ENCODE measurements around the gene NDUFAF7. TPM values are rescaled to one million over a fixed set of nuclear protein-coding genes. Genes with fewer than 3 reads are reported as not detected.
"Not testable (repeated sequence)": the region's sequence is repeated elsewhere in the genome, so short reads cannot be mapped to it uniquely, and the experiment has no call there.

The NDUFAF7 gene
- total and polyA plus RNA-seq, 7 donors, result 6.7 to 35.0 (median 26.7) TPM

DNA sequence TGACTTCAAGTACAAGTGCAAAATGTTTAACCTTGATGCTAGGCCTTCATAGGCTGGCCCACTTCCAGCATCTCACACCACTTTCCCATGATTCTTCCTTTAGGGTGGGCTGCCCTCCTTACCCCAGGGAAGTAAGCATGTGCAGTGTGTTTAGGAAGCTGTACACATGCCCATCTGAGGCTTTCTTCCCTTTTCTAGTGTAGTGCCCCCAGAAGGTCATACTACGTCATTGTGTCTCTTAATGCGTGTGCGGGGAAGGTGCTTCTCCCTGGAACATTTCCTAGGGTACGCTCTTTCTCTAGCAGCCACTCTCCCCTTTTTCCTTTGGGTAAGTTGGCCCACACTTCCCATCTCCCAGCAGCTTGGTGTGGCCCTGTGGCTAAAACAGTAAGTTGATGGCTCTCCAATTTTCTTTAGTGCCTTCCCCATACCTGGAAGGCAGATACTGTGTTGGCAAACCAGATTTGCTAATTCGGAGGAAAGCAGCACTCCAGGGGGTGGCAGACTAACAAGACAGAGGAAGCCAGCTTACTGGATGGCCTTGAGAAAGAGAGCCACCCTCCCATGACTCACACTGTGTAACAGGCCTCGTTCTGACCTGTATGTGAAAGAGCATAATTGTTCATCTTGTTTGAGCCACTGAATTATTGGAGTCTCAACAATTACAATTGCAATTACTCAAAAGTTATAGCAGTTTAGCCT lies 41.9 kb upstream of the NDUFAF7 start:
- intact Hi-C loops (cut with DNase I), result no loop called here
- peak overlapping the region in 2 of 4 donors; percentile 17 to 20 for H3K27ac ChIP-seq
- peaks cover 0 to 5% (median 0%) of the 10 kb centered on the region in 3 donors for H3K27me3 ChIP-seq
- WGBS, 2 donors, result 69 to 83% methylated on average over 6 of the region's 6 CpGs
- H3K4me1 ChIP-seq, result no peaks in the 10 kb centered on the region
- DNase-seq, result no peak
- no peak for TF ChIP-seq POLR2A (IDR thresholded peaks at IDR 0.05)
- TF ChIP-seq, protein P1, sequence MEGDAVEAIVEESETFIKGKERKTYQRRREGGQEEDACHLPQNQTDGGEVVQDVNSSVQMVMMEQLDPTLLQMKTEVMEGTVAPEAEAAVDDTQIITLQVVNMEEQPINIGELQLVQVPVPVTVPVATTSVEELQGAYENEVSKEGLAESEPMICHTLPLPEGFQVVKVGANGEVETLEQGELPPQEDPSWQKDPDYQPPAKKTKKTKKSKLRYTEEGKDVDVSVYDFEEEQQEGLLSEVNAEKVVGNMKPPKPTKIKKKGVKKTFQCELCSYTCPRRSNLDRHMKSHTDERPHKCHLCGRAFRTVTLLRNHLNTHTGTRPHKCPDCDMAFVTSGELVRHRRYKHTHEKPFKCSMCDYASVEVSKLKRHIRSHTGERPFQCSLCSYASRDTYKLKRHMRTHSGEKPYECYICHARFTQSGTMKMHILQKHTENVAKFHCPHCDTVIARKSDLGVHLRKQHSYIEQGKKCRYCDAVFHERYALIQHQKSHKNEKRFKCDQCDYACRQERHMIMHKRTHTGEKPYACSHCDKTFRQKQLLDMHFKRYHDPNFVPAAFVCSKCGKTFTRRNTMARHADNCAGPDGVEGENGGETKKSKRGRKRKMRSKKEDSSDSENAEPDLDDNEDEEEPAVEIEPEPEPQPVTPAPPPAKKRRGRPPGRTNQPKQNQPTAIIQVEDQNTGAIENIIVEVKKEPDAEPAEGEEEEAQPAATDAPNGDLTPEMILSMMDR (IDR thresholded peaks at IDR 0.05), result no peak
- no peaks in the 10 kb centered on the region for H3K9me3 ChIP-seq
- no peak overlapping the region for H3K4me3 ChIP-seq
- no peaks in the 10 kb centered on the region for H3K36me3 ChIP-seq

DNA sequence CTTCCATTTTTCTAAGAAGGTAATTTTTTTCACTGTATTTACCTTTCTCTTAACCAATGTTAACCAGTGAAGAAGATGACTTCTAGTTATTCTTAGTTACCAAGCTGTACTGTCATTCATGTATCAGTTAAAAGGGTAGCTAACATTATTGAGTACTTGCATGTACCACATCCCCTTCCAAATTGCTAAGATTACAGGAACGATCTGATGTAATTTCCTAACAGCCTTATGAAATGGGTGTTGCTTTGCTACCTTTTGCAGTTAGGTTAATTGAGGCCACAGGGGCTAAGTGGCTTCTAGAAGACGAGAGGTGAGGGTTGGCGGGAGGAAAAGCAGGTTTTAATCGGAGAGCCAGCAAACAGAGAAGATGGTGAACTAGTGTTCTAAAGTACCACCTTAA lies 41.2 kb upstream of the NDUFAF7 start:
- WGBS, 2 donors, result 86% methylated on average over 4 of the region's 4 CpGs

DNA sequence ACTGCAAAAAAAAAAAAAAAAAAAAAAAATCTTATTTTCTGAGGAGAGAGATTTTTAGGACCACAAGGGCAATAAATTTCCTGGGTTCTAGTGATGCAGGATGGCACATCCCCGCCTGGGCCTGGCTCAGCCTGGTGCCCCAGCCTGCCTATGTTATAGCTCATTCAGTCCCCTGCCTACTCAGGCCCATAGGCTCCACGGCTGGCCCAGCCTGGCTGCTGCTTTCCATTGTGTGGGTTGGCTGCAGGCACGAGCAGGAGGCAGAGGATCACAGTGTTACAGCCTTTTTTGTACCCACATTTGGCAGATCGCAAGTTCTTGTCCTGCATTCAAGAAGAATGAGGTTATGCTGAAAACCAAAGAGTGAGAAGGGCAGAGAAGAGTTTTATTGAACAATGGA lies 40.2 kb upstream of the NDUFAF7 start:
- TF ChIP-seq EP300 (IDR thresholded peaks at IDR 0.05) (no peak), POLR2A (IDR thresholded peaks at IDR 0.05) (no peak), POLR2AphosphoS5 (IDR thresholded peaks at IDR 0.05) (no peak)
- TF ChIP-seq, protein P1 (IDR thresholded peaks at IDR 0.05), result no peak
- intact Hi-C loops (cut with DNase I), result no loop called here
- Histone ChIP-seq H3K27ac (no peak overlapping the region), H3K9me3 (no peaks in the 10 kb centered on the region), H3K4me1 (no peaks in the 10 kb centered on the region), H3K27me3 (peaks cover 0 to 5% (median 0%) of the 10 kb centered on the region in 3 donors), H3K4me3 (no peak overlapping the region), H3K36me3 (no peaks in the 10 kb centered on the region)
- no peak for DNase-seq
- WGBS, 2 donors, result 88 to 90% methylated on average over 4 of the region's 4 CpGs

More for the DNA sequence above, 41.2 kb upstream of the NDUFAF7 start:
- intact Hi-C loops (cut with DNase I), result no loop called here
- no peaks in the 10 kb centered on the region for H3K4me1 ChIP-seq
- DNase-seq, result no peak
- peak overlapping the region in 1 of 4 donors; percentile 5 for H3K27ac ChIP-seq
- TF ChIP-seq EP300 (IDR thresholded peaks at IDR 0.05), result no peak
- TF ChIP-seq, protein P1 (IDR thresholded peaks at IDR 0.05), result no peak
- no peak for TF ChIP-seq POLR2AphosphoS5 (IDR thresholded peaks at IDR 0.05)
- no peak for TF ChIP-seq POLR2A (IDR thresholded peaks at IDR 0.05)
- H3K4me3 ChIP-seq, result no peak overlapping the region
- peaks cover 0 to 5% (median 0%) of the 10 kb centered on the region in 3 donors for H3K27me3 ChIP-seq
- no peaks in the 10 kb centered on the region for H3K36me3 ChIP-seq
- H3K9me3 ChIP-seq, result no peaks in the 10 kb centered on the region

DNA sequence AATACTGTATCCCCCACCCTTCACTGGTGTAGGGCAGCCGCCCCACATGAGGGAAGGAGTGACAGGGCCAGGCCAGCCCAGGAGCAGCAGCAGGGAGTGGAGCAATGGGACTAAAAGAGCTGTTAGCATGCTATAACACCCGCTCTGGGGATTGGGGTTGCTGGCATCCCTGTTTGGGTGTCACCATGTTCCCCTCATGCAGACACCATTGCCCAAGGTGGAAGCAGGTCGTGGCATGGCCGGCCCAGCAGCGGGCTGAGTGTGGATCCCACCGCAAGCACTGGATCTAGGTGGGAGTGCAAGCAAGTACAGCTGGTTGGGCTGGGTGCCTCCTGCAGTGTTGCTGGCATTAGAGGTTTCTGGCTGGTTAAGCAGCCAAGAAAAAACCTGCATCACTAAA lies 39.7 kb upstream of the NDUFAF7 start:
- WGBS, 2 donors, result 87 to 91% methylated on average over 6 of the region's 6 CpGs
- no peak for DNase-seq
- no peaks in the 10 kb centered on the region for H3K9me3 ChIP-seq
- no peak overlapping the region for H3K4me3 ChIP-seq
- no peak overlapping the region for H3K27ac ChIP-seq
- peaks cover 0 to under 1% (median 0%) of the 10 kb centered on the region in 3 donors for H3K27me3 ChIP-seq
- TF ChIP-seq EP300 (IDR thresholded peaks at IDR 0.05) (no peak), POLR2A (IDR thresholded peaks at IDR 0.05) (no peak), POLR2AphosphoS5 (IDR thresholded peaks at IDR 0.05) (no peak)
- TF ChIP-seq, protein P1 (IDR thresholded peaks at IDR 0.05), result no peak
- intact Hi-C loops (cut with DNase I), result no loop called here
- H3K4me1 ChIP-seq, result peaks cover 0 to under 1% (median 0%) of the 10 kb centered on the region in 4 donors
- no peaks in the 10 kb centered on the region for H3K36me3 ChIP-seq

DNA sequence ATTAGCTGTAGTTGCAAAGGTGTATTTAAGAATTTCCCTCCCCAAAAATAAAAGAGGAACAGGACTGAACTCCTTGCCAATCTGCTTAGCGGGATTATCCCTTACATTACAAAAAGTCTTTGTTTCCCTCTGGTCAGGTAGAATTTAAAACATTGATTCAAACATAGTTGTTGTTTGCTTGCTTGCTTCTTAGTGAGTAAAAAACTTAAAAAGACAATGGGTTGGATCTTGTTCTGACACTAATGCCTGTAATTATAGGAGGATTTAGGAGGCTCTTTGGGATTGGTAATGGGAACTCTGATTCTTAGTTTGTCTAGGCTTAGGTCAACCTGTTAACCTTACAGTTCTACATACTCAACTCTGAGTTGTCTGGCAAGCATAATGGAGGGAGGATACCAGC lies 38.9 kb upstream of the NDUFAF7 start:
- H3K4me1 ChIP-seq, result peaks cover 0 to 9% (median 6%) of the 10 kb centered on the region in 4 donors
- no peaks in the 10 kb centered on the region for H3K36me3 ChIP-seq
- no peaks in the 10 kb centered on the region for H3K9me3 ChIP-seq
- no peak overlapping the region for H3K4me3 ChIP-seq
- H3K27ac ChIP-seq, result no peak overlapping the region
- no peak for TF ChIP-seq POLR2A (IDR thresholded peaks at IDR 0.05)
- TF ChIP-seq, protein P1 (IDR thresholded peaks at IDR 0.05), result no peak
- TF ChIP-seq POLR2AphosphoS5 (IDR thresholded peaks at IDR 0.05), result no peak
- TF ChIP-seq EP300 (IDR thresholded peaks at IDR 0.05), result no peak
- no peak for DNase-seq
- intact Hi-C loops (cut with DNase I), result no loop called here
- no peaks in the 10 kb centered on the region for H3K27me3 ChIP-seq
- 93 to 97% methylated on average over 1 of the region's 1 CpG for WGBS, 2 donors

DNA sequence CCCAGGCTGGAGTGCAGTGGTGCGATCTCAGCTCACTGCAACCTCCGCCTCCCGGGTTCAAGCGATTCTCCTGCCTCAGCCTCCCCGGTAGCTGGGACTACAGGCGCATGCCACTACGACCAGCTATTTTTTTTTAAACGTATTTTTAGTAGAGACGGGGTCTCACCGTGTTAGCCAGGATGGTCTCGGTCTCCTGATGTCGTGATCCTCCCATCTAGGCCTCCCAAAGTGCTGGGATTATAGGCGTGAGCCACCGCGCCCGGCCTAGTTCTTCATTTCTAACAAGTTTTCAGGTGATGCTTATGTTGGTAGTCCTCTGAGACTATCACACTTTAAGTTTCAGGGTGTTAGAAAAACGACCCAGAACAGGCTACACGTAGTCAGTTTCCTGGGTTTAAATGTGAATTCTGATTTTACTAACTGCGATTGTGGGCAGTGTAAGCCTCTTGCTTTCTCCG lies 35.6 kb upstream of the NDUFAF7 start:
- DNase-seq, H3K9me3 ChIP-seq, H3K27me3 ChIP-seq: not testable (repeated sequence)
- H3K27ac ChIP-seq, result peak overlapping the region; percentile 89 to 94 (median 91)
- intact Hi-C loops (cut with DNase I), result loop anchor here (2.0 to 5.0 kb wide), 2 partner anchors 35 to 39 kb away; partner anchors contain the start of genes CEBPZ, EIF2AK2 and NDUFAF7
- peak overlapping the region; percentile 81 to 91 (median 84) for H3K4me3 ChIP-seq
- 76 to 82% methylated on average over 20 of the region's 20 CpGs for WGBS, 2 donors
- H3K36me3 ChIP-seq, result peaks cover 0 to 12% (median 0%) of the 10 kb centered on the region in 4 donors
- H3K4me1 ChIP-seq, result peaks cover 0 to 15% (median 12%) of the 10 kb centered on the region in 4 donors

Data from sigmoid colon (tissue), 7 donors.